ENCODE measurements around the gene RING1.

DNA sequence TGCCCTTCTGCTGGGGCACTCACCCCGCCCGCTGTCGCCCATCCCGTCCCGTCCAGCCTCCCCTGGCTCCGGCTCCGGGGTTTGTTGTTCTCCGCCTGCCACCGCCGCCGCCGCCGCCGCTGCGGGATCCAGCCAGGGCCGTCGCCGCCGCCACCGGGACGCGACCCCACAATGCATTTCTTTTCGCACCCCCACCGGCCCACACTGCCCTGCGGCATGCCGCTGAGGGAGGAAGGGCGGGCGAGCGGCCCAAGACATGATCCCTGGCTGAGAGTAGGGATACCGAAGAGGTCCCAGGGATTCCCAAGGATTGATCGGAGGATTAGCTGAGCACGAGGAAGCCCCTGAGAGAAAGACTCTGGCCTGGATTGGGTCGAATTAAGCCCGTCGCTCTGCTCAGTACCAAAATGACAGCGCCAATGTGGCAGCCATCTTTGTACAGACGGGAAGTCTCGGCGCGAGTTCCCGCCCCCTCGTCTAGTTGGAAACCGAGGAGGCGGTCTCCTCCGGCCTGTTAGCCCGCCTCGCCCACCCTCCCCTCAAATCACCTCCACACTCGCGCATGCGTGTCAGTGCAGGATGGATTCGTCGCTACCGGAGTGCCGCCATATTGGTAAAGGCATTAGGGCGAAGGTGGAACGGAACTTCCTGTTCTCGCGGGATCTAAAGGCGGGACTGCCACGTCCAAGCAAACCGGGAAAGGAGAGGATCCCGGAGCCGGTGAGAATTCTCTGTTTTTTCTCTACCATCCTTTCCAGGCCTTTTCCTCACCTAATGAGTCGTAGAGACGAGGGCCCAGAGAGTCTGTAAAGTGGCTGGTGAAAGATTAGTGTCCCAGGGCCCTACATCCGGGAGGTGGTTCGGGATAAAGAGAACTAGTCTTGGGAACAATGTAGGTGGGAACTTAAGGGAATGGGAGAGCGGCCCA is 7.8 kb upstream of the RING1 start, which contains the start of the genes RXRB and SLC39A7:
- TF ChIP-seq POLR2AphosphoS5 (IDR thresholded peaks at IDR 0.05; ENCODE audit: low read depth, low read length) (peak; percentile 92), POLR2A (IDR thresholded peaks at IDR 0.05; ENCODE audit: low read depth, low read length) (peak; percentile 93), TAF1 (IDR thresholded peaks at IDR 0.05; ENCODE audit: low read depth, low read length) (peak; percentile 95), SPI1 (IDR thresholded peaks at IDR 0.05; ENCODE audit: low read depth, low read length) (peak; percentile 51)

All from GM12891 (cell line).